Heart left ventricle (tissue), 16 donors: Measurements from ENCODE around the gene LCN9. TPM values are rescaled to one million over a fixed set of nuclear protein-coding genes. Genes with fewer than 3 reads are reported as not detected.

Experiments used
- ATAC-seq, 4 donors: fragments of 200-7000 bp; cut with Tn5 transposase; one replicate each; pipeline ENCODE4 v1.9.1; 2020 to 2022; ENCODE audit warnings: moderate library complexity in 4 of 4, mild to moderate bottlenecking in 3 of 4, moderate number of reproducible peaks in 1 of 4
- DNase-seq, 5 donors: peaks; one replicate each; pipeline ENCODE4 v3.0.0-alpha.2; 2020
- H3K27ac ChIP-seq, 12 donors: fragments of 200-600 bp; sonication (generic) in 4 of 12; one replicate each; pipeline versions ENCODE4 v1.5.0 to v1.8.0; 2016 to 2022; ENCODE audit warnings: mild to moderate bottlenecking in 2 of 12
- H3K27me3 ChIP-seq, 9 donors: fragments of 200-600 bp; sonication (generic) in 2 of 9; one replicate each; pipeline versions ENCODE4 v1.5.1 to v1.8.0; 2016 to 2022; ENCODE audit warnings: mild to moderate bottlenecking in 3 of 9
- H3K36me3 ChIP-seq, 9 donors: fragments of 200-600 bp; sonication (generic) in 2 of 9; one replicate each; pipeline versions ENCODE4 v1.5.0 to v1.8.0; 2018 to 2022; ENCODE audit warnings: mild to moderate bottlenecking in 2 of 9
- H3K4me1 ChIP-seq, 12 donors: fragments of 200-600 bp; sonication (generic) in 4 of 12; one replicate each; pipeline versions ENCODE4 v1.5.0 to v1.8.0; 2016 to 2022; ENCODE audit warnings: mild to moderate bottlenecking in 3 of 12
- H3K4me3 ChIP-seq, 12 donors: fragments of 200-600 bp; sonication (generic) in 4 of 12; one replicate each; pipeline versions ENCODE4 v1.5.0 to v1.8.0; 2017 to 2022; ENCODE audit warnings: mild to moderate bottlenecking in 9 of 12, moderate library complexity in 4 of 12
- H3K9me3 ChIP-seq, 12 donors: fragments of 200-600 bp; sonication (generic) in 4 of 12; one replicate each; pipeline versions ENCODE4 v1.5.0 to v1.8.0; 2016 to 2022; ENCODE audit warnings: mild to moderate bottlenecking in 1 of 12
- POLR2A ChIP-seq, 2 donors: fragments of 450-650 bp; IDR thresholded peaks; one replicate each; pipeline ENCODE4 v1.6.1; 2017; ENCODE audit warnings: antibody characterized with exemption in 2 of 2, mild to moderate bottlenecking in 2 of 2, moderate library complexity in 2 of 2
- WGBS, 4 donors: extraction: QIAGEN DNeasy Blood & Tissue Kit in 2 of 4; methylation state at CpG; one replicate each; pipeline versions ENCODE4 v1.1.5 to v1.1.7; 2013 to 2018; 5-methylcytosine and 5-hydroxymethylcytosine counted together
- intact Hi-C, 10 donors: fragments of 100-400 bp; cut with DNase I; formaldehyde crosslinking; loops; one replicate each; pipeline versions ENCODE4 v1.11.1 to v1.14.2; 2022
- polyA plus RNA-seq, 2 donors: library from polyadenylated mRNA; stranded (reverse); fragments of 200-250 nt; gene quantifications; one replicate each; pipeline ENCODE4 v1.2.3, GENCODE V29; 2013
- total RNA-seq, 9 donors: library from RNA; depleted of rRNA in 2 of 9; stranded (reverse); fragments of >200 nt in 2 of 9; fragmentation: NEBNext Ultra II Directional in 3 of 9; extraction: Animal tissue kit (Norgen Biotek cat#: 25700) in 3 of 9; gene quantifications; one replicate each; pipeline versions ENCODE4 v1.1.0 to v1.2.4, GENCODE V29; 2016 to 2023
- TF ChIP-seq, protein P1 (sequence below), 12 donors: fragments of 200-600 bp; sonication (generic) in 4 of 12; IDR thresholded peaks; one replicate each; pipeline versions ENCODE4 v1.5.0 to v1.8.0; 2018 to 2022; ENCODE audit warnings: antibody characterized with exemption in 12 of 12, mild to moderate bottlenecking in 5 of 12
- donor health status: ischemic (EF 13 %, LVEDD 7.1; RV severe dilation, severe dysfunction).
- donor health status: healthy with polysubstance abuse.
- donor health status: DM: no; HTN: yes; CAD: no.
- donor health status: DM: no; HTN: no; CAD: no.
- donor health status: ischemic (EF 25% LVEDD 6.9; RV normal size, moderate dysfunction).
- donor health status: ischemic (EF 25% LVEDD 5.7; RV mildly dilated, moderate dysfunction).
- donor health status: healthy.
- donor health status: DM: yes; HTN: yes; CAD: no.
- donor health status: ischemic (EF 35%, LVEDD 5.7; RV mildly dilated, moderate dysfunction).
- donor health status: nonischemic (EF 11% LVEDD 7.7; RV severe dilation, severe dysfunction).
- donor health status: DM: yes; HTN: yes; CAD: no.
- donor health status: PGD.
- donor health status: ischemic (EF 29% LVEDD 5.4; RV normal size, mild dysfunction).
- donor health status: nonischemic (EF 23%, LVEDD 6.1; RV moderate dilation, normal function).

The LCN9 gene
- total and polyA plus RNA-seq, 11 donors: not detected

GRCh38 chr9:135659252-135659651, 3.9 kb upstream of the LCN9 start:
- 85 to 91% (median 88%) methylated on average over 13 of the region's 13 CpGs for WGBS, 4 donors
- Histone ChIP-seq H3K27me3 (peaks cover 0 to 26% (median 3%) of the 10 kb centered on the region in 9 donors), H3K9me3 (no peaks in the 10 kb centered on the region), H3K27ac (no peak overlapping the region), H3K4me1 (peaks cover 0 to 5% (median 0%) of the 10 kb centered on the region in 12 donors), H3K36me3 (no peaks in the 10 kb centered on the region), H3K4me3 (no peak overlapping the region)
- ATAC-seq: no peak
- no peak for DNase-seq
- intact Hi-C loops: no loop called here
- TF ChIP-seq POLR2A (IDR thresholded peaks at IDR 0.05): no peak
- TF ChIP-seq, protein P1, sequence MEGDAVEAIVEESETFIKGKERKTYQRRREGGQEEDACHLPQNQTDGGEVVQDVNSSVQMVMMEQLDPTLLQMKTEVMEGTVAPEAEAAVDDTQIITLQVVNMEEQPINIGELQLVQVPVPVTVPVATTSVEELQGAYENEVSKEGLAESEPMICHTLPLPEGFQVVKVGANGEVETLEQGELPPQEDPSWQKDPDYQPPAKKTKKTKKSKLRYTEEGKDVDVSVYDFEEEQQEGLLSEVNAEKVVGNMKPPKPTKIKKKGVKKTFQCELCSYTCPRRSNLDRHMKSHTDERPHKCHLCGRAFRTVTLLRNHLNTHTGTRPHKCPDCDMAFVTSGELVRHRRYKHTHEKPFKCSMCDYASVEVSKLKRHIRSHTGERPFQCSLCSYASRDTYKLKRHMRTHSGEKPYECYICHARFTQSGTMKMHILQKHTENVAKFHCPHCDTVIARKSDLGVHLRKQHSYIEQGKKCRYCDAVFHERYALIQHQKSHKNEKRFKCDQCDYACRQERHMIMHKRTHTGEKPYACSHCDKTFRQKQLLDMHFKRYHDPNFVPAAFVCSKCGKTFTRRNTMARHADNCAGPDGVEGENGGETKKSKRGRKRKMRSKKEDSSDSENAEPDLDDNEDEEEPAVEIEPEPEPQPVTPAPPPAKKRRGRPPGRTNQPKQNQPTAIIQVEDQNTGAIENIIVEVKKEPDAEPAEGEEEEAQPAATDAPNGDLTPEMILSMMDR (IDR thresholded peaks at IDR 0.05): no peak

DNA sequence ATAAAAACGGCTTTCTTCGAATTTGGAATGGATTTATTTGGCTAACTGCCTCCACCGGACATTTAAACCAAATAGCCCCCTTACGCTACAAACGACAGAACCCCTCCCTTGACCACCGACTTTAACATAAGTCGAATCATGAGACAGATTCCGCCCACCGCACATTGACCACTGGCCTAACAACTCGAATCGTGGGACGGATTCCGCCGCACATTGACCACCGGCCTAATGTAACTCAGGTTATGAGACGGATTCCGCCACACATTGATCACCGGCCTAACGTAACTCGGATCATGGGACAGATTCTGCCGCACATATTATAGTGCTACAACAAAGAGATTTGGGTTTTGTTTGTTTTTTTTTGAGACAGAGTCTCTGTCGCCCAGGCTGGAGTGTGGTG, 2.7 kb upstream of the LCN9 start:
- Histone ChIP-seq H3K36me3 (no peaks in the 10 kb centered on the region), H3K4me3 (no peak overlapping the region), H3K4me1 (peaks cover 0 to 5% (median 0%) of the 10 kb centered on the region in 12 donors), H3K9me3 (no peaks in the 10 kb centered on the region), H3K27me3 (peaks cover 0 to 23% (median 3%) of the 10 kb centered on the region in 9 donors), H3K27ac (no peak overlapping the region)
- no peak for TF ChIP-seq POLR2A (IDR thresholded peaks at IDR 0.05)
- TF ChIP-seq, protein P1 (IDR thresholded peaks at IDR 0.05): no peak
- ATAC-seq (no peak), DNase-seq (no peak)
- WGBS, 4 donors: 90 to 95% (median 93%) methylated on average over 22 of the region's 22 CpGs
- intact Hi-C loops: no loop called here

DNA sequence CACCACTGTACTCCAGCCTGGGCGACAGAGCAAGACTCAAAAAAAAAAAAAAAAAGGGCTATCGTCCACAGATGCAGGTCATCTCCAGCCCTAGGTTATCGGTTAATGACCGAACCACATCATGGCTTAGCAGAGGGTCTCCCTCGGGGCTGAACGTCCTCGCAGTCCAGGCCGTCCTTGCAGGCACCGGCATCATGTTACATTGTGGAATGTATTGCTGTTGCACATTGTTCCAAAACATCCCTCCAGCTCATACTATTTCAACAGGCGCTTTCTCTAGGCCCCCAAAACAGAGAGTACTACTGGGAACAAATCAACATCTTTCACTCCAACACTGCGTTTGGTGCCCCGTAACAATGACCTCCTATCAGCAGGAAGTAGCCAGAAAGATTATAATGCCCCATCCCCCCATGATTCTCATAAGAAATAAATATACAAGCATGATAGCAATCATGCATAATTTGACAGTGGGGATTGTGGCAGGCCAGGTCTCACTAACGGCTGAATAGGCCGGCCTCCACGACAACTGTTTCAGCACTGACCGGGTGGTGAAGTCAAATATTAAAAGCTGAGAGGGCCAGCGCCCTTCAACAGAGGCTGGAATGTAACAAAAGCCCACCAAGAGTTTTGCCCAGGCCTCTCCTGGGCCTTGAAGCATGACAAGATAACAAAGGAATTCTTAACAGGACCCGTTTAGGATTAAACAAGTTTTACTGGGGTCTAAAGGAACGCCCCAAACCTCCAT, 1.1 kb upstream of the LCN9 start:
- WGBS, 4 donors: 43 to 60% (median 52%) methylated on average over 19 of the region's 19 CpGs
- intact Hi-C loops: no loop called here
- DNase-seq (no peak), ATAC-seq (no peak)
- Histone ChIP-seq H3K36me3 (no peaks in the 10 kb centered on the region), H3K9me3 (no peaks in the 10 kb centered on the region), H3K27me3 (peaks cover 0 to 18% (median 0%) of the 10 kb centered on the region in 9 donors), H3K27ac (no peak overlapping the region), H3K4me1 (peaks cover 0 to 5% (median 0%) of the 10 kb centered on the region in 12 donors), H3K4me3 (no peak overlapping the region)
- TF ChIP-seq POLR2A (IDR thresholded peaks at IDR 0.05): no peak
- TF ChIP-seq, protein P1 (IDR thresholded peaks at IDR 0.05): no peak

DNA sequence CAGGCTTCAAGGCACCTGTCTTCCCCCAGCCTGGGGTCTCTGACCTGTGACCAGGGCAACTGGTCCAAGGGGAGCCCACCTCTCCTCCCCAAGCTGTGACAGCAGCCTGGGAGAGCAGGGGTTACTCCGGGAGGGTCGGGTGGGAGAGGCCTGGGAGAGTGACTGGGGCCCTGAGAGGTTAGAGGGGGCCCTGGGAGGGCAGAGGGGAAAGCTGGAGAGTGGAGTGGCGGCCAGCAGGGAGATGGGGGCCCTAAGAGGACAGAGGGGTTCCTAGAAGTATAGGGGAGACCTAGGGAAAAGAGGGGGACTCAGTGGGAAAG, 302 bp downstream of the LCN9 start:
- H3K4me3 ChIP-seq: no peak overlapping the region
- no peaks in the 10 kb centered on the region for H3K9me3 ChIP-seq
- peaks cover 0 to 5% (median 0%) of the 10 kb centered on the region in 12 donors for H3K4me1 ChIP-seq
- no peak overlapping the region for H3K27ac ChIP-seq
- 51 to 74% (median 61%) methylated on average over 3 of the region's 3 CpGs for WGBS, 4 donors
- H3K27me3 ChIP-seq: peaks cover 0 to 18% (median 0%) of the 10 kb centered on the region in 9 donors
- intact Hi-C loops: no loop called here
- ATAC-seq: no peak
- DNase-seq: peak in 1 of 5 donors; percentile 9
- TF ChIP-seq, protein P1 (IDR thresholded peaks at IDR 0.05): no peak
- TF ChIP-seq POLR2A (IDR thresholded peaks at IDR 0.05): no peak
- H3K36me3 ChIP-seq: no peaks in the 10 kb centered on the region
